KMS-11 (cell line): Measurements from ENCODE around the gene RAB15.

ENCODE experiments used
- H2AFZ ChIP-seq: fragments of 200-600 bp; sonication (generic); 2 replicates; pipeline ENCODE4 v1.6.1; 2016; ENCODE audit warnings: antibody characterized with exemption, mixed run types, low read depth
- H3K27ac ChIP-seq: fragments of 200-600 bp; sonication (generic); 2 replicates; pipeline ENCODE4 v1.6.1; 2016; ENCODE audit warnings: mild to moderate bottlenecking, mixed run types
- H3K27me3 ChIP-seq: fragments of 200-600 bp; sonication (generic); 2 replicates; pipeline ENCODE4 v1.6.1; 2017; ENCODE audit warnings: mild to moderate bottlenecking, low read depth, mixed run types, moderate library complexity; ENCODE audit not compliant: insufficient read depth
- H3K36me3 ChIP-seq: fragments of 200-600 bp; sonication (generic); 2 replicates; pipeline ENCODE4 v1.6.1; 2017; ENCODE audit warnings: mild to moderate bottlenecking, mixed run types; ENCODE audit not compliant: insufficient read depth
- H3K4me1 ChIP-seq: fragments of 200-600 bp; sonication (generic); 2 replicates; pipeline ENCODE4 v1.6.1; 2016; ENCODE audit warnings: mild to moderate bottlenecking, low read depth, mixed run types; ENCODE audit not compliant: poor library complexity, severe bottlenecking
- H3K4me2 ChIP-seq: fragments of 200-600 bp; sonication (generic); 2 replicates; pipeline ENCODE4 v1.7.0; 2016; ENCODE audit warnings: mild to moderate bottlenecking, mixed run types
- H3K4me3 ChIP-seq: fragments of 200-600 bp; sonication (generic); IDR thresholded peaks from 2 replicates; pipeline ENCODE4 v1.6.1; 2017; ENCODE audit warnings: low read depth, low read length, mixed read lengths; ENCODE audit not compliant: insufficient read depth
- H3K79me2 ChIP-seq: fragments of 200-600 bp; sonication (generic); 2 replicates; pipeline ENCODE4 v1.6.1; 2016; ENCODE audit warnings: low read depth, mixed run types; ENCODE audit not compliant: insufficient read depth
- H3K9ac ChIP-seq: fragments of 200-600 bp; sonication (generic); 2 replicates; pipeline ENCODE4 v1.6.1; 2016; ENCODE audit warnings: mild to moderate bottlenecking, mixed run types
- H4K20me1 ChIP-seq: fragments of 200-600 bp; sonication (generic); 2 replicates; pipeline ENCODE4 v1.6.1; 2016; ENCODE audit warnings: mild to moderate bottlenecking, mixed run types; ENCODE audit not compliant: insufficient read depth
- CTCF ChIP-seq: fragments of 200-600 bp; sonication (generic); conservative IDR thresholded peaks from 2 replicates; pipeline ENCODE4 v1.6.1; 2017; ENCODE audit warnings: low read depth, mild to moderate bottlenecking, antibody characterized with exemption, low read length, moderate library complexity, mixed read lengths

The RAB15 gene

DNA sequence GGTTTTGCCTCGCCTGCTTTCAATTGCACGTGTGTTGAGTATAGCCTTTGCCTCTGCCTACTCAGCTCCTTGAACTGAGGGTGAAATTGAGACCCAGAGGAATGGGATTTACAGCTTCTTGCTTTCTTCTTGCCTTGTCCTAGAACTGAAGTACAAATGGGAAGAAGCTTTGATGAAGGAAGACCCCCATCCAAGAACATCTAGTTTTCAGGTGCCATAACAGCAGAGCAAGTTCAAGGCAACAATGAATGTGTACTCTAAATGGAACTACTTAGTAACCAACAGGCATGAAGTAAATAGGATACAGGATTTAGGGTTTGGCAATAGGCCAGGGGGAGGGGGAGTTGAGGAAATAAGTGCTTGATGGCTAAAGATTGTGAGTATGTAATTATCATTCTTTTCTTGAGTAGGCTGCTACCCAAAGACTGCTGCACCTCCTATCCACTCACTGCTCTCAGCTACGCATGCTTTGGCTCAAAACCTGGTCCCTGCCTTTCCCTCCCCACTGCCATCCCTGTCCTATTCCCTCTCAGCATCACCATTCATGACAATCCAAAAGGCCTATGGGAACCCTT, 31.7 kb downstream of the RAB15 start:
- no peak overlapping the region for H3K4me2 ChIP-seq
- no peak overlapping the region for H2AFZ ChIP-seq
- H3K9ac ChIP-seq, result no peak overlapping the region
- no peaks in the 10 kb centered on the region for H4K20me1 ChIP-seq
- no peaks in the 10 kb centered on the region for H3K27me3 ChIP-seq
- H3K4me1 ChIP-seq, result peaks cover 37% of the 10 kb centered on the region
- 0 out of 2 replicates have a peak, but pooled peaks cover 6% of the 10 kb centered on the region for H3K79me2 ChIP-seq
- no peak overlapping the region for H3K27ac ChIP-seq
- no peaks in the 10 kb centered on the region for H3K36me3 ChIP-seq
- no peak overlapping the region for H3K4me3 ChIP-seq
- TF ChIP-seq CTCF, result no peak

DNA sequence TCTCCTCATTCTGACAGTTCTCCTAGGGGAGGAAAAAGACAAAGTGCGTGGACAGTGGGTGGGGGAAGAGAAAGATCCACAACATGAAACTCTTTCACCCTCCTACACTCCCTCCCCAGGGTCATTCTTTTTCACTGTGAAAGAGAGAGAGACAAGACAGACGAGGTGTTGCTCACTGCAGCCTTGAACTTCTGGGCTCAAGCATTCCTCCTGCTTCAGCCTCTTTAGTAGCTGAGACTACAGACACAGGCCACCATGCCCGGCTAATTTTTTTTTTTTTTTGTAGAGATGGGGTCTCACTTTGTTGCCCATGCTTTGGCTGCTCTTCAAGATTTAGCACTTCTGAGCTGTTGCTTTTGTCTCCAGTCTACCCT, 32.3 kb downstream of the RAB15 start:
- Histone ChIP-seq H3K4me1 (peaks cover 43% of the 10 kb centered on the region), H3K36me3 (no peaks in the 10 kb centered on the region), H3K4me3 (no peak overlapping the region), H3K27ac (no peak overlapping the region), H3K79me2 (0 out of 2 replicates have a peak, but pooled peaks cover 6% of the 10 kb centered on the region), H4K20me1 (no peaks in the 10 kb centered on the region), H3K27me3 (no peaks in the 10 kb centered on the region), H3K9ac (no peak overlapping the region), H3K4me2 (no peak overlapping the region), H2AFZ (no peak overlapping the region)
- no peak for TF ChIP-seq CTCF

GRCh38 chr14:64938972-64939816, 32.9 kb downstream of the RAB15 start:
- H2AFZ ChIP-seq, result no peak overlapping the region

DNA sequence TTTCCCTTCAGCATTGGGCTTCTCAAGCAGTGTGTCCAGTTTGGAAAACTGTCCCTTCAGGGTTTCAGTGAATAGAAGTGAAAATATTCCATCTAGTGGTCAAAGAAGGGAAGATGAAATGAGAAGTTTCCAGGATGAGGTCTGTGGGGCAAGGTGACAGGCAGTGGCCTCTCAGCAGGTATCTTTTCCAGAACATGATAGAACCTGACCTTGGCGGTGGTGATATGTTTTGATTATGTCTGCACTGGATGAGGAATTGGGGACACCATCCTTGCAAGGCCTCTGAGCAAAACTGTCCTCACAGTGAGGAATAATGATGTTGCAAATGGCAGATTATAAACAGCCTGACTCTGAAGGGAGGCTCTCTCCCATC, 34.3 kb downstream of the RAB15 start:
- TF ChIP-seq CTCF, result no peak
- no peak overlapping the region for H3K9ac ChIP-seq
- H2AFZ ChIP-seq, result no peak overlapping the region
- H4K20me1 ChIP-seq, result no peaks in the 10 kb centered on the region
- 0 out of 2 replicates have a peak, but pooled peaks cover 6% of the 10 kb centered on the region for H3K79me2 ChIP-seq
- peak overlapping the region; percentile 18; the same call in 1 of the 2 replicates for H3K27ac ChIP-seq
- peaks cover 57% of the 10 kb centered on the region for H3K4me1 ChIP-seq
- peak overlapping the region; percentile 31 for H3K4me2 ChIP-seq
- no peaks in the 10 kb centered on the region for H3K36me3 ChIP-seq
- no peaks in the 10 kb centered on the region for H3K27me3 ChIP-seq
- no peak overlapping the region for H3K4me3 ChIP-seq

More at GRCh38 chr14:64938972-64939816, 32.9 kb downstream of the RAB15 start:
- Histone ChIP-seq H3K27me3 (no peaks in the 10 kb centered on the region), H4K20me1 (no peaks in the 10 kb centered on the region), H3K79me2 (0 out of 2 replicates have a peak, but pooled peaks cover 6% of the 10 kb centered on the region), H3K9ac (no peak overlapping the region), H3K4me3 (no peak overlapping the region), H3K27ac (no peak overlapping the region), H3K4me2 (no peak overlapping the region), H3K36me3 (no peaks in the 10 kb centered on the region), H3K4me1 (peaks cover 49% of the 10 kb centered on the region)
- no peak for TF ChIP-seq CTCF
